Parathyroid adenoma (tissue), 2 donors: ENCODE results near the gene GATA6.

ENCODE experiments used
- H2AFZ ChIP-seq: fragments of 300-600 bp; sonication (generic); one replicate; pipeline ENCODE4 v1.7.0; 2017; ENCODE audit warnings: antibody characterized with exemption, mild to moderate bottlenecking
- H3K27ac ChIP-seq: fragments of 300-600 bp; sonication (generic); one replicate; pipeline ENCODE4 v1.7.0; 2017
- H3K27me3 ChIP-seq: fragments of 300-600 bp; sonication (generic); one replicate; pipeline ENCODE4 v1.7.0; 2017; ENCODE audit warnings: low read length; ENCODE audit not compliant: control insufficient read depth, insufficient read depth
- H3K36me3 ChIP-seq: fragments of 300-600 bp; sonication (generic); one replicate; pipeline ENCODE4 v1.7.0; 2017; ENCODE audit warnings: low read length; ENCODE audit not compliant: control insufficient read depth, insufficient read depth
- H3K4me1 ChIP-seq: fragments of 300-600 bp; sonication (generic); one replicate; pipeline ENCODE4 v1.7.0; 2017; ENCODE audit warnings: control low read depth
- H3K4me2 ChIP-seq: fragments of 300-600 bp; sonication (generic); one replicate; pipeline ENCODE4 v1.7.0; 2017; ENCODE audit warnings: low read length
- H3K4me3 ChIP-seq: fragments of 300-600 bp; sonication (generic); one replicate; pipeline ENCODE4 v1.7.0; 2017; ENCODE audit warnings: low read depth, low read length
- H3K79me2 ChIP-seq: fragments of 300-600 bp; sonication (generic); one replicate; pipeline ENCODE4 v1.7.0; 2017; ENCODE audit warnings: control low read depth
- H3K9ac ChIP-seq: fragments of 300-600 bp; sonication (generic); one replicate; pipeline ENCODE4 v1.7.0; 2017; ENCODE audit warnings: mild to moderate bottlenecking
- H3K9me3 ChIP-seq: fragments of 300-600 bp; sonication (generic); one replicate; pipeline ENCODE4 v1.7.0; 2017; ENCODE audit warnings: low read length; ENCODE audit not compliant: control insufficient read depth
- TF ChIP-seq, protein P1 (sequence below): fragments of 300-600 bp; sonication (generic); IDR thresholded peaks from one replicate; pipeline ENCODE4 v1.7.0; 2017; ENCODE audit warnings: antibody characterized with exemption, mild to moderate bottlenecking
- donor health status: primary hyperparathyroidism.

The GATA6 gene

DNA sequence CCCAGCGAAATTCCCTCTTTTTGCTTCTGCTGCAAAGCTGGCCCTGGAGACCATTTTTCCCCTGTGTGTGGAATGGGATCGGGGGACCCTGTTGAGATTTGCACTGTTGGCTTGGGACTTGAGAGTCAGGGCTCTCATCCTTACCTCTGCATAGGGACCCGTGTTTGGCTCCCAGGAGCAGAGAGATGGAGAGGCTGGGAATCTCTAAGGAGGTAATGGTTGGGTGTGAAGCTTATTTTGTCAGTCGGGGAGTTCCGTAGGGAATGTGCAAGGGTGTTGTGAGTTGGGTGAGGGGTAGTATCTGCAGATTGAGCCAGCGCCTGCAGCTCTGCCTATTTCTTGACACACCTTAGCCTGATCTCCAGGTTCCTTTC is 4.5 kb downstream of the GATA6 start:
- TF ChIP-seq, protein P1, sequence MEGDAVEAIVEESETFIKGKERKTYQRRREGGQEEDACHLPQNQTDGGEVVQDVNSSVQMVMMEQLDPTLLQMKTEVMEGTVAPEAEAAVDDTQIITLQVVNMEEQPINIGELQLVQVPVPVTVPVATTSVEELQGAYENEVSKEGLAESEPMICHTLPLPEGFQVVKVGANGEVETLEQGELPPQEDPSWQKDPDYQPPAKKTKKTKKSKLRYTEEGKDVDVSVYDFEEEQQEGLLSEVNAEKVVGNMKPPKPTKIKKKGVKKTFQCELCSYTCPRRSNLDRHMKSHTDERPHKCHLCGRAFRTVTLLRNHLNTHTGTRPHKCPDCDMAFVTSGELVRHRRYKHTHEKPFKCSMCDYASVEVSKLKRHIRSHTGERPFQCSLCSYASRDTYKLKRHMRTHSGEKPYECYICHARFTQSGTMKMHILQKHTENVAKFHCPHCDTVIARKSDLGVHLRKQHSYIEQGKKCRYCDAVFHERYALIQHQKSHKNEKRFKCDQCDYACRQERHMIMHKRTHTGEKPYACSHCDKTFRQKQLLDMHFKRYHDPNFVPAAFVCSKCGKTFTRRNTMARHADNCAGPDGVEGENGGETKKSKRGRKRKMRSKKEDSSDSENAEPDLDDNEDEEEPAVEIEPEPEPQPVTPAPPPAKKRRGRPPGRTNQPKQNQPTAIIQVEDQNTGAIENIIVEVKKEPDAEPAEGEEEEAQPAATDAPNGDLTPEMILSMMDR, result no peak
- Histone ChIP-seq H3K27ac (no peak overlapping the region), H3K36me3 (no peaks in the 10 kb centered on the region), H3K9ac (no peak overlapping the region), H3K4me3 (no peak overlapping the region), H3K4me2 (no peak overlapping the region), H2AFZ (no peak overlapping the region), H3K4me1 (no peaks in the 10 kb centered on the region), H3K9me3 (no peaks in the 10 kb centered on the region), H3K79me2 (no peaks in the 10 kb centered on the region), H3K27me3 (peaks cover 14% of the 10 kb centered on the region)

DNA sequence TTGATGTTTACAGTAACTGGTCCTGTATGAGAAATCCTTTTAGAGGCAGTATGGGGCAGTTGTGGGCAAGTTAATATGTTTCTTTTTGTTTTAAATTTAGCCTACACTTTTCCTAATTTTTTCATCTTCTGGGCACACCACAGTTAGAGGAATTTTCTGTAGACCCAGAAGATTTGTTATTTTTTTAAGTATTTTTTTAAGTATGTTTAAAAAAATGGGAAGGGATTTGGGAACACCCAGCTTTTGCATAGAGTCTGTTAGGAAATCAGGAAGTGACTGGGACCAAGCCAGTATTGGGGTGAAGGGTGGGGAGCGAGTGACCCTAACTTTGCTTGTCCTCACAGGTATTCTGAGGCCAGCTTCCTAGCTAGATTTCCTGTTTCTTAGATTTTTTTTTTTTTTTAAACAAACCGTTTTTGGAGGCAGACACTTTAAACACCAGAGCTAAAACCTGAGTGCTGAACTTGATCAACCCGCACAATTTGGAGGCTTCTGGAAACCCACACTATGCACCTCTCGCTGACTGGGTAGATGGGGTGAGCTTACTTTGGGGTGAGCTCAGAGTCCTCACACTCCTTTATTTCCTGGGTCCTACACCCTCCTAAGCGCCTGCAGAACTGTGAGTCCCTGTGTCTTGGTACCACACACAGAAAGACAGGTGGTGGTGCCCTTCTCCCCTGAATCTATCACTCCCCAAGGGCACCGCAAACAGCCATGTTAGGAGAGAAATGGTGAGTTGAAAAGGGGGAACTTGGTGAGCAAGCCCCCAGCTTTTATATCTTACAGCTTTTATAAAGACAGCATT is 5.2 kb downstream of the GATA6 start:
- H3K9ac ChIP-seq, result no peak overlapping the region
- H3K4me1 ChIP-seq, result no peaks in the 10 kb centered on the region

DNA sequence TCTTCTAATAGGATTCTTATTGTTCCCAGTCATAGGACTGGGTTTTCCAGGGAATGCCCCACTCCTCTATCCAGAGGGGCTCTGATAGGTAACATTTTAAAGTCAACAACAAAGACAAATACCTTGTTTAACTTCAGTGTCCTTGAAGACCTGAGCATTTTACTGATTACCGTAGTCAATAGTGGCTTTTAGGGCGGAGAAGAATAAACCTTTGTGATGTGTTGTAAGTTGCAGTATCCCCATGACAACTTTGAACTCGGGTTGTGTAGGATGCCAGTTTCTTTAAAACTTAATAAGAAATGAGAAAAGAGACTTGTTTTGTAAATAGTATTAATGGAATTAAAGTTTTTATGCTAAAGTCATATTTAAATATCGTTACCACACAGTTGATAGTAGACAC is 6.0 kb downstream of the GATA6 start:
- Histone ChIP-seq H3K36me3 (no peaks in the 10 kb centered on the region), H3K27me3 (peaks cover 14% of the 10 kb centered on the region), H3K4me2 (no peak overlapping the region), H3K4me1 (no peaks in the 10 kb centered on the region), H3K9ac (no peak overlapping the region), H3K9me3 (no peaks in the 10 kb centered on the region), H3K27ac (no peak overlapping the region), H3K79me2 (no peaks in the 10 kb centered on the region), H2AFZ (no peak overlapping the region), H3K4me3 (no peak overlapping the region)
- TF ChIP-seq, protein P1, result no peak

More for the DNA sequence above, 5.2 kb downstream of the GATA6 start:
- no peaks in the 10 kb centered on the region for H3K79me2 ChIP-seq
- H3K27me3 ChIP-seq, result peaks cover 14% of the 10 kb centered on the region
- H3K4me3 ChIP-seq, result no peak overlapping the region
- H3K27ac ChIP-seq, result no peak overlapping the region
- H3K9me3 ChIP-seq, result no peaks in the 10 kb centered on the region
- no peak overlapping the region for H2AFZ ChIP-seq
- TF ChIP-seq, protein P1, result no peak
- no peak overlapping the region for H3K4me2 ChIP-seq
- H3K36me3 ChIP-seq, result no peaks in the 10 kb centered on the region

DNA sequence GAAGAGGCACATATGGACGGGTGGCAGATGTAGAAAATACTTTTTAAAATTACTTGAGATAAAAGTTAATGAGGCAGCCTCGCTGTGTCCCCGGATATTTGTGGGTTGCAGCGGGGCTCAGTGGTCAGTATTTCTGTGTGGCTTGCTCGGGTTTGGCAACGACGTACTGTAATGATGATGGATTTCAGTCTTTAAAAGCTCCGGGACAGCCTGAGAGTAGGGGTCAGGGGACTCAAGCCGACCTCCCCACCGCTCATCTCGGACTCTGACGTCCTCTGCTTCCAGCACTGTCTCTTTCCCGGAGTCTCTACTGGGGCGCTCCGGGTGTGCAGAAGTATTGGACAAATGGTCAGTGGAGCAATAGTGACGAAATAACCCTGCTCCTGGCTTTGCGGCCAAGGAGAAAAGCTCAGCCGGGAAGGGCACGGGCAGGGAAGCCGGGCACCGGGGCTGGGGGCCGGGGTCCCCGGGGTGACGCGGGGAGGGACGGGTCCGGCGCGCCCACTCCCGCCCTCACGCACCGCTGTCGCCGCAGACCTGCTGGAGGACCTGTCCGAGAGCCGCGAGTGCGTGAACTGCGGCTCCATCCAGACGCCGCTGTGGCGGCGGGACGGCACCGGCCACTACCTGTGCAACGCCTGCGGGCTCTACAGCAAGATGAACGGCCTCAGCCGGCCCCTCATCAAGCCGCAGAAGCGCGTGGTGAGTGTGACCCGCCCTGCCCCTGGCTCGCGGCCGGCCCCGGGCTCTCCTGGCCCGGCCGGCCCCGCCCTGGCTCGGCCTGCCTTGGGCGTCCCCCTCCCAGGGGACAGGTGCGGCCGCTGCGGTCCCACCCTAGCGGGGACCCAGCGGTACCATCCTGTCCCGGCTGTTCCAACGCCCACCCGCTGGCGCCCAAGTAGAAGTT is 7.3 kb downstream of the GATA6 start:
- TF ChIP-seq, protein P1, result no peak
- Histone ChIP-seq H3K4me2 (no peak overlapping the region), H3K9me3 (no peaks in the 10 kb centered on the region), H3K36me3 (no peaks in the 10 kb centered on the region), H3K27me3 (peaks cover 10% of the 10 kb centered on the region), H3K27ac (no peak overlapping the region), H3K79me2 (no peaks in the 10 kb centered on the region), H3K9ac (no peak overlapping the region), H3K4me3 (no peak overlapping the region), H2AFZ (no peak overlapping the region), H3K4me1 (no peaks in the 10 kb centered on the region)
